ENCODE measurements around the gene VRK3. TPM values are rescaled to one million over a fixed set of nuclear protein-coding genes. Genes with fewer than 3 reads are reported as not detected.
"Not testable (repeated sequence)": the region's sequence is repeated elsewhere in the genome, so short reads cannot be mapped to it uniquely, and the experiment has no call there.

Gene VRK3
- total RNA-seq, 1 donor from 2014 or later: 27.6 TPM

- intact Hi-C loops (cut with DNase I): no loop called here
- Histone ChIP-seq H3K27ac (no peak overlapping the region), H3K4me3 (no peak overlapping the region), H3K36me3 (peaks cover 20 to 26% of the 10 kb centered on the region in 2 donors), H3K4me1 (no peaks in the 10 kb centered on the region), H3K9me3 (no peaks in the 10 kb centered on the region), H3K27me3 (no peaks in the 10 kb centered on the region)
- no peak for DNase-seq (ENCODE audit: low spot score in 2 of 2)
- TF ChIP-seq CTCF (IDR thresholded peaks at IDR 0.05): no peak
Measured at GRCh38 chr19:49972841-49973240, 52.3 kb downstream of the VRK3 start.

- no peaks in the 10 kb centered on the region for H3K27me3 ChIP-seq
- no peak for TF ChIP-seq CTCF (IDR thresholded peaks at IDR 0.05)
- H3K4me3 ChIP-seq: no peak overlapping the region
- H3K27ac ChIP-seq: no peak overlapping the region
- no peaks in the 10 kb centered on the region for H3K4me1 ChIP-seq
- peaks cover 13 to 18% of the 10 kb centered on the region in 2 donors for H3K36me3 ChIP-seq
- no peaks in the 10 kb centered on the region for H3K9me3 ChIP-seq
- DNase-seq (ENCODE audit: low spot score in 2 of 2): no peak
- intact Hi-C loops (cut with DNase I): no loop called here
Measured at GRCh38 chr19:49971991-49972411, 53.2 kb downstream of the VRK3 start.

- H3K27me3 ChIP-seq; H3K4me1 ChIP-seq; H3K27ac ChIP-seq; intact Hi-C loops (cut with DNase I); DNase-seq (ENCODE audit: low spot score in 2 of 2); H3K9me3 ChIP-seq; H3K36me3 ChIP-seq; H3K4me3 ChIP-seq: not testable (repeated sequence)
Measured at GRCh38 chr19:49969355-49969754, 55.8 kb downstream of the VRK3 start.

GRCh38 chr19:49968279-49968922 lies 56.8 kb downstream of the VRK3 start:
- no peaks in the 10 kb centered on the region for H3K4me1 ChIP-seq
- DNase-seq (ENCODE audit: low spot score in 2 of 2): no peak
- no peak overlapping the region for H3K4me3 ChIP-seq
- intact Hi-C loops (cut with DNase I): no loop called here
- H3K9me3 ChIP-seq: no peaks in the 10 kb centered on the region
- H3K27me3 ChIP-seq: no peaks in the 10 kb centered on the region
- H3K36me3 ChIP-seq: no peaks in the 10 kb centered on the region
- no peak overlapping the region for H3K27ac ChIP-seq
- TF ChIP-seq CTCF (IDR thresholded peaks at IDR 0.05): no peak

GRCh38 chr19:49960980-49961379 lies 64.2 kb downstream of the VRK3 start, which contains the start of gene SIGLEC11:
TSS of gene SIGLEC11 (minus strand) at chr19:49961172. CDS start at chr19:49961081, 91 bp downstream.
- intact Hi-C loops (cut with DNase I); H3K27me3 ChIP-seq; H3K27ac ChIP-seq; H3K4me1 ChIP-seq; H3K36me3 ChIP-seq; H3K9me3 ChIP-seq; H3K4me3 ChIP-seq; DNase-seq (ENCODE audit: low spot score in 2 of 2): not testable (repeated sequence)

- H3K27ac ChIP-seq; DNase-seq (ENCODE audit: low spot score in 2 of 2); H3K27me3 ChIP-seq; H3K4me1 ChIP-seq; H3K4me3 ChIP-seq; intact Hi-C loops (cut with DNase I); H3K9me3 ChIP-seq; H3K36me3 ChIP-seq: not testable (repeated sequence)
Measured at GRCh38 chr19:49959892-49960291, 65.3 kb downstream of the VRK3 start.

GRCh38 chr19:49958596-49958995 lies 66.6 kb downstream of the VRK3 start:
- intact Hi-C loops (cut with DNase I); DNase-seq (ENCODE audit: low spot score in 2 of 2); H3K27ac ChIP-seq: not testable (repeated sequence)

GRCh38 chr19:49958144-49958543 lies 67.0 kb downstream of the VRK3 start:
- H3K4me3 ChIP-seq; H3K27me3 ChIP-seq; H3K36me3 ChIP-seq; DNase-seq (ENCODE audit: low spot score in 2 of 2); H3K9me3 ChIP-seq; H3K27ac ChIP-seq; intact Hi-C loops (cut with DNase I): not testable (repeated sequence)
- H3K4me1 ChIP-seq: peaks cover 4 to 11% of the 10 kb centered on the region in 2 donors

More at GRCh38 chr19:49958596-49958995, 66.6 kb downstream of the VRK3 start:
- not testable (repeated sequence) for H3K36me3 ChIP-seq, H3K4me1 ChIP-seq, H3K9me3 ChIP-seq, H3K4me3 ChIP-seq, H3K27me3 ChIP-seq
